GM18868 (cell line): Measurements from ENCODE around the gene EML6.

Experiments
- ATAC-seq: cut with Tn5 transposase; IDR thresholded peaks from one replicate; pipeline ENCODE4 v1.9.1; 2021; ENCODE audit warnings: mild to moderate bottlenecking, moderate library complexity; ENCODE audit not compliant: unreplicated experiment

Gene EML6

GRCh38 chr2:54957321-54957999 is 234.0 kb downstream of the EML6 start:
- no peak for ATAC-seq

GRCh38 chr2:54958717-54959371 is 235.4 kb downstream of the EML6 start:
- no peak for ATAC-seq

- ATAC-seq = no peak
These were observed 236.7 kb downstream of the EML6 start for GRCh38 chr2:54960164-54960563.

DNA sequence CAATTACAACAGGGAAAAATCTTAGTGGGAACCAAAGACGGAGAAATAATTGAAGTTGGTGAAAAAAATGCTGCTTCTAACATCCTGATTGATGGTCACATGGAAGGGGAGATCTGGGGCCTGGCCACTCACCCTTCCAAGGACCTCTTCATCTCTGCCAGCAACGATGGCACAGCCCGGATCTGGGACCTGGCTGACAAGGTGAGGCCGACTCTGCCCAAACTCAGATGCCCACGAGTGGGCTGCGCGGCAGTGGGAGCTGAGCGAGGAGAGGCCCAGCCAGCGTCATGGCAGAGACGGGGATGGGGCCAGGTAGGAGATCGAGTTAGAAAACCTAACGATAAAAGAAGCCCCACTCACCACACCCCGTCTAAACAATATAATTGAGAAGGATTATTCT is 239.0 kb downstream of the EML6 start:
- ATAC-seq = no peak

DNA sequence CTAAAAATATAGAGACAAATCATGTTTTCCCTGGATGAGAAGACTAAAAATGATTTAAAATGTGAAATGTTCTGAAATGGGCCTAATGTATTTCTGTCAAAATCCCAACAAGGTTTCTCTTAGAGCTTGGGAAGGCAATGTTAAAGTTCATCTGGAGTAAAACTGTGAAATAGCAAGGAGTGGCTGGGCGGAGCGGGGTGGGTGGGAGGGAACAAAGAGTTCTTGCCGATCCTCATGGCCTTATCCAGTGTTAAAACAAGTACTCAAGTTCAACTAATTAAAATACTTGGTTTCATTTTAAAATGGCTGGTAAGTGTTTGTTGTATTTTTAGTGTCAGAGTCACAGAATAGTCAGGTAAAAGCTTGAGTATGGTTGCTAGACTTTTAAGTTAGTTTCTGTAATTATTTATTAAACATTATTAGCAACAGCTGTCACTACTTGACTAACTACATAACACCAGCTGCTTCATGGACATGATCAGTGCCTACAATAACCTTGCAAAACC is 239.5 kb downstream of the EML6 start:
- no peak for ATAC-seq

- ATAC-seq = no peak
These were observed 240.0 kb downstream of the EML6 start for GRCh38 chr2:54963476-54963875.

DNA sequence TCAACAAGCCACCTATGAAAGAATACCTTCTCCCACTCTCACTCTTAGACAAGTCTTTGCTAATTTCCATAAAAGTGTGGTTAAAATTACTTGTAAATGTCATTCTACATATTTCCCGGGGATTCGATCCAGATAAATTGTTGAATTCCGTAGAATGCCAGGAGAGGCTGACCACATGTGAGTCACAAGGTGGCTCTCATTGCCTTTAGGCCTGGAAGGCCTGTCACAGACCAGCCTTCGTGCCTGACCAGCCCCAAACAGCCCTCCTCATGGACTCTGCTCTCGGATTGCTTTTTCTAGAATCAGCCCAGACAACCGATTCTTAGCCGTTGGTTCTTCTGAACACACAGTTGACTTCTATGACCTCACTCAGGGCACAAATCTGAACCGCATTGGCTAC is 240.8 kb downstream of the EML6 start:
- ATAC-seq = no peak

- no peak for ATAC-seq
These were observed 241.4 kb downstream of the EML6 start for GRCh38 chr2:54964816-54965215.

- ATAC-seq = no peak
These were observed 242.0 kb downstream of the EML6 start for GRCh38 chr2:54965425-54965824.

DNA sequence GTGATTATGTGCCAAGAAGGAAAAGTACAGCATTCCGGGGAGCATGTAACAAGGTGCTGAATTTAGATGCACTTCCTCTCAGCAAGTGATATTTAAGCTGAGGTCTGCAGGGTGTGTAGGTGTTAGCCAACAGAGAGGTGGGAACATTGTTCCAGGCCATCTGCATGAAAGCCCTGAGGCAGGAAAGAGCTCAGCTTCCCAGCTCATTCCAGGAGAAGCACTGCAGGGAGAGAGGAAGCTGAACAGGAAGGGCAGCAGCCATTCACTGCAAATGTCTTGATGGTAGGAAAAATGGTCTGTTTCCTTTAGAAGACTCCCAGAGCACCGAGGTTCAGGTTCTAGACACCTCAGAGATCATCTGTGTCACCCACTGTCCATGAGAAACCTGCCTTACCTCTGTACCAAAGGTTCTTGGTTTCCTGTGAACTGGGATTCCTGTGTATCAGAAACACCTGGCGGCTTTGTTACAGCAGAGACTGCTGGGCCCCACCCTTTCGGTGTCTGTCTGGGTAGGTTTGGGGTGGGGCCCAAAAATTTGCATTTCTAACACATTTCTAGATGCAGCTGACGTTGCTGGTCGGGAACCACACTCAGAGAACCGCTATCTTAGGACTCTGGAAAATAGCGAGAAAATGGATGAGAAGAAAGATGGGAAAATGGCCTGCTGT is 242.8 kb downstream of the EML6 start:
- no peak for ATAC-seq

GRCh38 chr2:54966837-54967236 is 243.4 kb downstream of the EML6 start:
- no peak for ATAC-seq

- no peak for ATAC-seq
These were observed 243.8 kb downstream of the EML6 start for GRCh38 chr2:54967269-54967668.

GRCh38 chr2:54967759-54968365 is 244.4 kb downstream of the EML6 start:
- ATAC-seq = no peak

- no peak for ATAC-seq
These were observed 245.2 kb downstream of the EML6 start for GRCh38 chr2:54968561-54969218.

DNA sequence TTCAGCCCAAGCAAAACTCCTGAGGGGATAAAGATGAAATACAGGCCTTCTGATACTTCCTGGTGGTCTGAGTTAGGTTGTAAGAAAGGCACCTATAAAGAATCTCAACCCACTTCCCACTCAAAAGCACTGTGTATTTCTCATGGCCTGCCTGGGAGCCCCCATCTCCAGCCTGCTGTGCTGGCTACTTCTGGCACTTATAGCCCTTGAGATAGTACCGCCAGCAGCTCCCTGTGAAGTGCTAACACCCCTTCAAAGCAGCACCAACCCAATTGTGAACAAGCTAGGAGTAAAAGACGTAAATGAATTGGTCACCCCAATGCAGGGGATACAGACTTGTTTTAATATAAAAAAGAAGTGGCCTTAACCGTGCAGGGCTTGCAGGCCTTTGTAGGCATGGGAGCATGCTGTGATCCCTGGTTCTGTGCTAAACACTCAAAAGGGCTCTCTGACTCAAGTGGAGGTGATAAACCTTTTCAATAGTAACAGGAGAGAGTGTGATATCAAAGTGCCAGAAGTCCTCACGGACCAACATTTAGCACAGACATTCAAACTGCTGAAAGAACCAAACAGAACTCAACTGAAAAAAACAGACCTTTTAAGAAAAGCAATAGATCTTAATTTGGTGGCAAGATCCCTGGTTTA is 246.0 kb downstream of the EML6 start:
- ATAC-seq = no peak

DNA sequence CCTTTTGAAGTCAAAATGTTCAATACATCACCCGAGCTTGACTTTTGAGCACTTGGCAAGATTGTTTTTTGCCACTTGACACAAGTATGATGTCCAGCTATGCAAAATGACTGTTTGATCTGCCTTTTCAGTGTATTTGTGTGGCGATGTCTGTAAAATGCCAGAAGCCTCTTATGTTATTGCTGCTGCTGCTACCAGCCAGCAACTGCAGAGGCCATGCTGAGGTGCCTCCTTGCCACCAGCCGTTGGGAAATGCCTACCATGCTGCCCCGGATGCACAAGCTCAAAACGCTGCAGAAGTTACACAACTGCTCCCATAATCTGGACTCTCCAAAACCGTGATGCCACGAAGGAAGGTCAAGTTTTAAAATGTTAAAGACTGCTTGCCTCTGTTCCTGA is 246.5 kb downstream of the EML6 start:
- ATAC-seq = no peak

GRCh38 chr2:54975175-54975574 is 251.7 kb downstream of the EML6 start:
- ATAC-seq = no peak

DNA sequence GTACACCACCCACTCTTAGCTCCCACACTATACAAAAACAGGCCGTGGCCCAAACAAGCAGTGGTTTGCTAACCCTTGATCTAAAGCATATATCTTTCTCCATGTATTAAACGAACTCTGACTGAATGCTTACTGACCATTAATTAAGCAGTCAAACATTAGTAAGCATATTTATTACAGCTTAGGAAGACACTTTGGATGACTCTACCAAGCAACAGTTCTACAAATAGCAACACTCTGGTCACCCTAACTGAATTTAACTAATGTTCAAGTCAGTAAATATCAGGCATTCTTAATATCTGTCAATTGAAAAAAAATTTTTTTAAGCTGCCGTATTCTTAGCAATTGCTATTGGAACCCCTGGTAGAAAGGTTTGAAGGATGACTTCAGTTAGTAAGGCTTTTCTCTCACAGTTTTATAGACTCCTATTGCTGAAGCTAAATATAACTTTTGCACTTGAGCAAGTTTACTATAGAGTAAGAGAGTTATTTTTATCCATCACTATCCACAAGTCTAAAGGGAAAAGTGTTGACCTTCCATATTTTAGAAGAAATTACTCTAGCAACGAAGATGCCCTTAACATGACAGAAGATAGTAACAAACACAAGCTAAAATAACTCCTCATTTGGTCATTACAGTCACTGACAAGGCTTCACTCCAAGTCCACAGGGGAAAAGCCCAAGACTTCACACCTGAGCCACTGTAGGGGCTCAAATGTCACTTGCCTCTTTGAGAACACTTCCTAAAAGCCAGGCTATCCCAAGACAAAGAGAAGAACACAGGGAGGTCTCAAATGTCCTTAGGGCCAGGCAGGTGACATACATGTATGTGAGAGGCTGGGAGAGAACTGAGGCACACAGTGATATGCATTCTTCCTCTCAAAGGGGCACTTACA is 252.4 kb downstream of the EML6 start:
- no peak for ATAC-seq

GRCh38 chr2:54977149-54977548 is 253.7 kb downstream of the EML6 start:
- peak; percentile 95 for ATAC-seq
